HG03097 (cell line): ENCODE results near the gene SUSD2.
"Not testable (repeated sequence)": the region's sequence is repeated elsewhere in the genome, so short reads cannot be mapped to it uniquely, and the experiment has no call there.

ENCODE experiments used
- ATAC-seq: cut with Tn5 transposase; IDR thresholded peaks from one replicate; pipeline ENCODE4 v1.9.1; 2021; ENCODE audit not compliant: unreplicated experiment, low FRiP score

Gene SUSD2

DNA sequence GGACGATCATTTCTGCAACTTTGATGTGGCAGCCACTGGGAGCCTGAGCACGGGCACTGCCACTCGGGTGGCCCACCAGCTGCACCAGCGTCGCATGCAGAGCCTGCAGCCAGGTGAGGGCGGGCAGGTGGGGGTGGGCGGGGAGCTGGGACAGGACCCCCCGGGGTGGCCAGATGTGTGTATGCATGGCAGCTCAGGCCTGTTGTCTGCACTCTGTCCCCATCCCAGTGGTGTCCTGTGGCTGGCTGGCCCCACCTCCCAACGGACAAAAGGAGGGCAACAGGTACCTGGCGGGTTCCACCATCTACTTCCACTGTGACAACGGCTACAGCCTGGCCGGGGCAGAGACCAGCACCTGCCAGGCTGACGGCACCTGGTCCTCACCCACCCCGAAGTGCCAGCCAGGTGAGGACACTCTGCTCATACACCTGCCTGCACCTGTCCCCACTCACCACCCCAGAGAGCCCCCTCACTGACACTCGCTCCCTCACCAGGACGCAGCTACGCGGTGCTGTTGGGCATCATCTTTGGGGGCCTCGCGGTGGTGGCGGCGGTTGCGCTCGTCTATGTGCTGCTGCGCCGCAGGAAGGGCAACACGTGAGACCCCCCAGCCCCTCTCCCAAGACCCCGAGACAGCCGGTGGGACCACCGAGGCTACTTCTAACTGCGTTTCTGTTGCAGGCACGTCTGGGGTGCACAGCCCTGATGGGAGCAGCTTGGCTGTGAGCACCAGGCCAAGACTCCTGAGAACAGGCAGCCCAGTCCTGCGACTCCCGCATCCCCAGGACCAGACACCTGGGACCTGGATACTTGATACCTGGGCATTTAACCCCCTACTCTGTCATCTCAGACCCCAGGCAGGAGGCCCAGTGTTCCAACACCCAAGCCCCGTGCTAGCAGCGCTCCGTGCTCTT is 6.7 kb downstream of the SUSD2 start:
- no peak for ATAC-seq

DNA sequence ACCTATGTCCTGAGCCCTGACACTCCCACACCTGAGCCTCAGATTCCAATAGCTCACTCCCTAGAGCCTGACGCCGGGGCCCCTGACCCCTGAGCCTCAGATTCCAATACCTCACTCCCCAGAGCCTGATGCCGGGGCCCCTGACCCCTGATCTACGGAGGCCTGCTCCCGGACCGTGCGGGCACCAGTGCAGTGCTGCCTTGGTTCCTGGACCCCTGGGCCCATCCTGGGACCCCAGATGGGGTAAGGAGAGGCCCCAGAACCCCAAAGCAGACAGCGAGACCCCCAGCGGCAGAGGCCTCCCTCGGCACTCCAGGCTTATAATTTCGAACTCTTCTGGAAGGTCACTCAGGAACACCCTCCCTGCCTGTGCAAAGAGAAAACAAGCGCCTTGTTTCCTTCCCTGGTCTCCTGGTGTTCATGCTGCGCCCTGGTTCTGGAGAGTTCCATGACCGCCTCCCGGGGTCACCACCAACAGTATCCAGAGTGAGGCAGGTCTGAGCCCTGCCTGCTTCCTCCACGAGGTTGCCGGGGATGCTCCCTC is 7.5 kb downstream of the SUSD2 start:
- no peak for ATAC-seq

DNA sequence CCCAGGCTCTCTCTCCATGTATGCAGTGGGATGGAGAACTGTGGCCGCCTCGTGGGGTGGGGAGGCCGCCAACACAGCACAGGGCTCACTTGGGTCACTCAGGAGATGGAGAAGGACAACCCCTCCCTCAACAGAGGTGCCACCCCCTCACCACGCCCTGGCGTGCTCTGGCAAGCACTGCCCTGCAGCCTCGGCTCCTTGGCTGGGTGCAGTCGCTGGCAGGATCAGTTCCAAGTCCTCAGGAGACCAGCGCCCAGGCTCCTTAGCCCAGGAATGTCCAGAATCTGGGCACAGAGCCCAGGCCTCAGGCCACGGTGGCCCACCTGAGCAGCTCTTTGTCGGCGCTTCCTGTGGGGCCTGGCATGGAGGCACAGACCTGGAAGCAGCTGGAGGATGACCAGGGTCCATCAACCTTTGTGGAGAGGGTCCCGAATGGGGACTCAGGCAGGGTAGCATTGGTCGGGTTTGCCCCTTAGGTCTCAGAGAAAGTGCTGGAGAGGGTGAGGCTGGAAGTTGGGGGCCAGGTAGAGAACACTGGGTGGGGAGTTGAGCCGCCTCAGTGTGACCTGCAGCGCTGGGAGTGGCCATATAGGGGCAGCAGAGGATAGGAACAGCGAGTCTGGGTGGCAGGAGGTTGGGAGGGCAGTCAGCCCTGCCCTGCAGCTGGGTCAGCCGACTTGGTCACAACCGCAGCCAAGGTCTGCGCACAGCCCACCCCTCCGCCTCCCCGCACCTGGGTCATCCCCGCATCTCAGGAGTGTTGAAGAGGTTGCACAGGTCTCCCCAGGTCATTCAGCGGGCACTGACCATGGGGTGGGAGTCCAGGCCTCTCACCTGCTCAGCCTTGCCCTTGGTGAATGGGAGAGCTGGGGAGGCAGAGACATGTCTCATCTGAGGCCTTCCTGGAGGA is 8.2 kb downstream of the SUSD2 start:
- no peak for ATAC-seq

DNA sequence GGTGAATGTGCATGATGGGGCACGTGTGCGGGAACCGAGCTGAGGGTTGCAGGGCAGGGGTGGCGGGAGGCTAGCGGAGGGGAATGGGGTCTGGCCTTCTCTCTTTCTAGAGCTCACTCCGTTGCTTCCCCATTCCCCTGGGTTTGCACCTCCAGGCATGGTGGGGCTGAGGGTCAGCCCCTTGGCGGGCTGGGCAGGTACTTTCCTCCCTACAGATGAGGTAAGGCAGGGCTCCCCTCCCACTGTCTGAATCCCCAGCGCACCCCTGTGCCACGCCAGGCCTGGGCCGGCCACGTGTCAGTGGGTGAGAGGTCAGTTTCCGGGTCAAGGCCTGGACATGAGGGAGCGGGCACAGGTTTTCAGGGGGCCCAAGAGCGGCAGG is 8.9 kb downstream of the SUSD2 start:
- ATAC-seq = no peak

DNA sequence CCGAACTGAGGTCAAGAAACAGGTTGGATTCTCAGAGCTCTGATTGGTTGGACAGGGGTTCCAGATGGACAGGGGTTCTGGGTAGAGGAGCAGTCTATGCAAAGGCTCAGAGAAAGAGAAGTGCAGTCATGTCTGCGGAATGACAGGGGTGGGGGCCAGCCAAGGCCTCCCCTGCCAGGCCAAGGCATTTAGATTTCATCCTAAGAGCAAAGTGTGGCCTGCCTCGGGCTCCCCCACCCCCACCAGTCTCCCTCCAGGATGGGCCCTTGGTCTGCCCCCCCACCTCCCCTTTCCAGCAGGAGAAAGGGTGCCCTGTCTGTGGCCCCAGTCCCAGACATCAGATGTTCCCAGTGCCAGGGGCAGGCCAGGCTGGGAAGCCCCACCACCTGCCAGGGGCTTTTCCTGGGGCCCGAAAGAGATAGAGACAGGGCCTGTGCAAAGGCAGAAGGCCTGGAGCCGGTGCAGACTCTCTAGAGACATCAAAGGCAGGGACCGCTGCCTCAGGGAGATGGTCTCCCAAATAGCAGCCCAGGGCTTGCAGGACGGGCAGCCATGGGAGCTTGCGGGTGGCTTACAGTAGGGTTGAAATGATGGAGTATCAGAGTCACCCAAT is 9.4 kb downstream of the SUSD2 start:
- no peak for ATAC-seq

DNA sequence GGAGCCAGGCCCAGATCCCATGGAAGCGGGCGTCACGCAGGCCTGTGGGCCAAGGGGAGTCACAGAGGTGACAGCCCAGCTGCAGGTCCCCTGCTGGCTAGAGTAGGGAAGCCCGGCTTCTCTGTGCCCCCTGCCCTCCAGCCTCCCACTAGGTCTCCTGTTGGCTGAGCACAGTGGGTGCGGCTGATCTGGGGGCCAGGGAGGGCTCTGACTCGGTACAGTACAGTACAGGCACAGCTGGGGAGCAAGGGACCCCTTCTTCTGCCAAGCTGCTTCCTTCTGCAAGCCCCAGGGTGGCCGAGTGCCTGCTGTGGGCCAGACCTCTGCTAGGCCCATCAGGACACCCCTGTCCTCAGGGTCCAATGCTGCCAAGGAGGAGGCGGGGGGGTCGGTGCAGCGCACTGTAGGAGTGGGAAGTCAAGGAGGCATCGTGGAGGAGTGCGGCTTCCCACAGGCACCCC is 10.1 kb downstream of the SUSD2 start:
- ATAC-seq = no peak

DNA sequence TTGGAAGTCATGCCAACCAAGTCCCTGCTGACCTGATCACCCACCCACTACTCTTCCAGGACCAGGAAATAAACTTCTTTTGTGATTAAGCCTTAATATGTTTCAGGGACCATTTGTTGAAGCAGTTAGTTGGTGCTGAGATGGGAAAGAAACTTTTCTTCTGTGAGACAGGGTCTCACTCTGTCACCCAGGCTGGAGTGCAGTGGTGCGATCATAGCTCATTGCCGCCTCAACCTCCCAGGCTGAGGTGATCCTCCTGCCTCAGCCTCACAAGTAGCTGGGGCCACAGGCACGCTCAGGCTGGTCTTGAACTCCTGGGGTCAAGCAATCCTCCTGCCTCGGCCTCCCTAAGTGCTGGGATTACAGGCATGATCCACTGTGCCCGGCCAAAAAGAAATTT is 10.6 kb downstream of the SUSD2 start:
- ATAC-seq = no peak

DNA sequence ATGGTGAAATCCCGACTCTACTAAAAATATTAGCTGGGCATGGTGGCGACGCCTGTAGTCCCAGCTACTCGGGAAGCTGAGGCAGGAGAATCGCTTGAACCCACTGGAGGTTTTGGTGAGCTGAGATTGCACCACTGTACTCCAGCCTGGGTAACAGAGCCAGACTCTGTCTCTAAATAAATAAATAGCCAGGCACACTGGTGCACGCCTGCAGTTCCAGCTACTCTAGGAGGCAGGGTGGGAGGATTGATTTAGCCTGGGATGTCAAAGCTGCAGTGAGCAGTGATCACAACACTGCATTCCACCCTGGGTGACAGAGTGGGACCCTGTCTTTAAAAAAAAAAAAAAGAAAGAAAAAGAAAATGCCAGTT is 17.4 kb downstream of the SUSD2 start:
- ATAC-seq = no peak

DNA sequence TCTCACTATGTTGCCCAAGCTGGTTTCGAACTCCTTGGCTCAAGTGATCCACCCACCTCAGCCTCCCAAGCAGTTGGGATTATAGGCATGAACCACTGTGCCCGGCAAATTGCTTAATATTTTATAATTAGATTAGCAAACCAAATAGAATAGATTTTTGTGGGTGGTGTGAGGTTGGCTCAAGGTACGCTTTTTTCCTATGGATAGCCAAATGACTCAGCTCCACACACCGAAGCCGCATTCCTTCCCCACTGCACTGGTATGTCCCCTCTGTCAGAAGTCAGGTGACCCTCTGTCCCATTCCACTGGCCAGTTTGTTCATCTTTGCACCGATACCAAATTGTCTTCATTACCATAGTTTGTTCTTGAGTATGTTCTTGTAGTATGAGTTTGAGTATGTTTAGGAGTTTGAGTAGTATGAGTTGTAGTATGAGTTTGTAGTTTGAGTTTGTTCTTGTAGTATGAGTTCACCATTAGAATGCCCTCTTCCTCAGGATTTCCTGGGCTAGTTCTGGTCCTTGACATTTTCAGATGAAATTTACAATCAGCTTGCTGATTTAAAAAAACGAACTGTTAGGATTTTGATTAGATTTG is 19.4 kb downstream of the SUSD2 start:
- no peak for ATAC-seq

DNA sequence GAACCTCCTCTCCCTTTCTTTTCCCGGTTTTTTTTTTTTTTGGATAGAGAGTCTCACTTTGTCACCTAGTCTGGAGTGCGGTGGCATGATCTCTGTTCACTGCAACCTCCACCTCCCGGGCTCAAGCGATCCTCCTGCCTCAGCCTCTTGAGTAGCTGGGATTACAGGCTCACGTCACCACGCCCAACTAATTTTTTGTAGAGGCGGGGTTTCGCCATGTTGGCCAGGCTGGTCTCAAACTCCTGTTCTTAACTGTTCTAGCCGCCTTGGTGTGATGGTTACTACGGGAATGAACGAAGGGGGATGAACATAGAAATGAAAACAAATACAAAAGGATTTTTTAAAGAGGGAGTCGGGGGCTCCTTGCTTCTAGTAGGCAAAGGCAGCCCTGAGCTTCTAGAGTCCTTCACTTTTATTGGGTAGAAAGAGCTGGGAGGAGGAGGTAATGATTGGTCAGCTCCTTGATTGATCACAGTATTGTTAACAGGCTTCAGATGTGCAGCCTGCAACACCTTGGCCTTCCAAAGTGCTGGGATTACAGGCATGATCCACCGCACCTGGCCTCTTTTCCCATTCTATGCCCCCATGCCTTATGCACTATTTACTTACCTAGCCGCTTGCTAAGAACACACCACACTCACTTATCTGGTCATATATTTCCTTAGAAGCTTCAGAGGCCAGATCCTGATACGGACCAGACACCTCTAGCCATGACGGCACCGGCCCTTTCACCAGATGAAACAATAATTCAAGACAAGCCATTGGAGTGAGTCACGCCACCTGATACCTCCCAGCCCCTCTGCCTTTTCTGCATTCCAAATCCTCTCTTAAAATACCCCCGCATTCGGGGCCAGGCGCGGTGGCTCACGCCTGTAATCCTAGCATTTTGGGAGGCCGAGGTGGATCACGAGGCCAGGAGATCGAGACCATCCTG is 20.7 kb downstream of the SUSD2 start:
- ATAC-seq = no peak

DNA sequence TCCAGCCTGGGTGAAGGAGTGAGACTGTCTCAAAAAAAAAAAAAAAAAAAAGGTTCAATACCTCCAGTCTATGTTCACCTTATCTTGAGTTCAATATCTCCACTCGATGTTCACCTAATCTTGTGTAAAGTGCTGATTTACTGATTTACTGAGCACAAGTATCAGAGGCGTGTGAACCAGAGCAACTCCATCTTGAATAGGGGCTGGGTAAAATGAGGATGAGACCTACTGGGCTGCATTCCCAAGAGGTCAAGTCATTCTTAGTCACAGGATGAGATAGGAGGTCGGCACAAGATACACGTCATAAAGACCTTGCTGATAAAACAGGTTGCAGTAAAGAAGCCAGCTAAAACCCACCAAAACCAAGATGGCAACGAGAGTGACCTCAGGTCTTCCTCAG is 22.6 kb downstream of the SUSD2 start:
- ATAC-seq = not testable (repeated sequence)

DNA sequence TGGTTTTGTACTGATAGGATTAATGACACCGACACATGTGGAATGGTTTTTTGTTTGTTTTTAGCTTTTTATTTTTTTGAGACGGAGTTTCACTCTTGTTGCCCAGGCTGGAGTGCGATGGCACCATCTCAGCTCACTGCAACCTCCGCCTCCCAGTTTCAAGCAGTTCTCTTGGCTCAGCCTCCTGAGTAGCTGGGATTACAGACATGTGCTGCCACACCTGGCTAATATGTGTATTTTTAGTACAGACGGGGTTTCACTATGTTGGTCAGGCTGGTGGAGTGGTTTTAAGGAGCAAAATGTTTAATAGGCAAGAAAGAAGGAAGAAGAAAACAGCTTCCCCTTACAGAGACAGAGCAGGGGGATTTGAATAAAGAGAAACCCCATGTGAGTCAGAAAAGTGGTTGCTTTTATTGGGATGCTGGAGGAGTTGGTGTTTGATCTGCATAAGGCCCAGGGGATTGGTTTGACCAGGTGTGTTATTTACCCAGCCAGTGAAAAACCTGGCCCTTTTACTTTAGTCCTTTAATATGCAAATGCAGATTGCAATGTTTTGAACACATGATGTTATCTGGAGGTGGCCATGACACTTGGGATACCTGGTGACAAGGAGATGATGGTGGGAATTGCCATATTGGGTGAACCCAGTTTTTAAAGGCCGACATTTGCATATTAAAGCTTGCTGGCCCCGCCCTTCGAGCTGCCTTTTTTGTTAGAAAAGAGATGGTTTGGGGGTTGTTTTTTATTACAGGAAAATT is 24.3 kb downstream of the SUSD2 start:
- ATAC-seq = no peak

DNA sequence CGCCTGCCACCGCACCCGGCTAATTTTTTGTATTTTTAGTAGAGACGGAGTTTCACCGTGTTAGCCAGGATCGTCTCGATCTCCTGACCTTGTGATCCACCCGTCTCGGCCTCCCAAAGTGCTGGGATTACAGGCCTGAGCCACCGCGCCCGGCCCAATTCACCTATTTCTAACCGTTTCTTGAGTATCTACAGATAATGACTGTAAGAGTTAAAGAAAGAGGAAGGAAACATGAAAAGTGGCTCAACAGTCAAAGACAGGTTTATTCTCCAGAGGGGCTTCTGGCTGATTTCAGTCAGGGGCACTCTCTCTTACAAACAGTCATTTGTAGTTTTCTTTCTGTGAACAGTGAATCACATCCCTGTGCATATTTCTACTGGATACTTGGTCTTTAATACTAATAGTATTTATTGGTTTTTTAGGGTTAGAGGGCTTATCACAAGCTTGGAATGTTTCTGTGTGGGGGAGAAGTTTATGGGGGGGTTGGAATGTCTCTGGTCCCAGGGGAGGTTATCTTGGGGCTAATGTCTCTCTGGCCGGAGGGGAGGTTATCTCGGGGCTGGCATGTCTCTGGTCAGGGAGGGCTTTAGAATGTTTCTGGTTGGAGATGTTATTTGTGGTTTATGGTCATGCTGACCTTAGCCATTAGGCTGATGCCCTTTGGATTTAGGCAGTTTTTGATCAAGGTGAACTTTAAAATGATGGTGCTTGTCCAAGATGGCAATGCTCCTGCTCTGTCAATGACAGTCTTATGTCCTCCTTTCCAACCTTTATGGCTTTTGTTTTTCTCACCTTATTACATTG is 25.4 kb downstream of the SUSD2 start:
- not testable (repeated sequence) for ATAC-seq

DNA sequence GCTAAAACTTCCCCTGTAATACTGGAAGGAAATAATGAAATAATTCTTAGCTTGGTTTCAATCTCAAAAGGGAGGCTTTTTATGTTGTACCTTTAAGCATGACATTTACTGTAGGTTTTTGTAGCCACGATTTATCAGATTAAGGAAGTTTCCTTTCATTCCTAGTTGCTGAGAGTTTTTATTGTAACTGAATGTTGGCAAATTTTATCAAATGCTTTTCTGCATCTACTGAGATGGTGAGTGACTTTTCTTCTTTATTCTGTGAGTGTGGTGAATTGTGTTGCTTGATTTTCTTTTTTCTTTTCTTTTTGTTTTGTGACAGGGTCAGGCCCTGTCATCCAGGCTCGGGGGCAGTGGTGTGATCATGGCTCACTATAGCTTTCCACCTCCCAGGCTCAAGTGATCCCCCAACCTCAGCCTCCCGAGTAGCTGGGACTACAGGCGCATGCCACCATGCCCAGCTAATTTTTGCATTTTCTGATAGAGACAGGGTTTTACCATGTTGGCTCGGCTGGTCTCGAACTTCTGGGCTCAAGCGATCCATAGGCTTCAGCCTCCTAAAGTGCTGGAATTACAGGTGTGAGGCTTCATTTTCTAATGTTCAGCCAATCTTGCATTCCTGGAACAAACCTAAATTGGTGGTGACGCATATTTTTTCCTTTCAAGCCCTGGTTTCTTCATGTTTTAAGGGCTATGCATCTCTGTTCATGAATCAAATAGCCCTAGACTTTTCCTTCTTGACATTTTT is 26.2 kb downstream of the SUSD2 start:
- no peak for ATAC-seq

DNA sequence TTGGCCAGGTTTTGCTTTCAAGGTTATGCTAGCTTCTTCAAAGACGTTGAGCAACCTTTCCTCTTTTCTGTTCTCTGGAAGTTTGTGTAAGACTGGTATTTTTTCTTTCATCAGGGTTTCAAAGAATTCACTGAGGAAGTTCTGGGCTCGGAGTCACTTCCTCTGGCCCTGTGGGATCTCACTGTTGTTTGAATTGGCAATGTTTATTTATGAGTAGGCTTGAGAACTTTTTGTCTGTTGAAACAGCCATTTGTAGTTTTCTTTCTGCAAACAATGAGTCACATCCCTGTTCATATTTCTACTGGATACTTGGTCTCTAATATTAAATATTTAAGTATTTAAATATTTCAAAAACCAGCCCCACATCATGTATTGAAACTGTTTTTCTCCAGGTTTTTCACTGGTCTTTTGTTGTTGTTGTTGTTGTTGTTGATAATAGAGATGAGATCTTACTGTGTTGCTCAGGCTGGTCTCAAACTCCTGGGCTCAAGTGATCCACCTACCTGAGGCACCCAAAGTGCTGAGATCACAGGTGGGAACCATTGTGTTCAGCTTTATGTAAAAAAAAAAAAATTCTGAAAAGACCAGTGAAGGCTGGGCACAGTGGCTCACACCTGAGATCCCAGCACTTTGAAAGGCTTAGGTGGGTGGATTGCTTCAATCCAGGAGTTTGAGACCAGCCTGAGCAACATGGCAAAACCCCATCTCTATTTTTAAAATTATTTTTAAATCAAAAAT is 26.9 kb downstream of the SUSD2 start:
- ATAC-seq = no peak

DNA sequence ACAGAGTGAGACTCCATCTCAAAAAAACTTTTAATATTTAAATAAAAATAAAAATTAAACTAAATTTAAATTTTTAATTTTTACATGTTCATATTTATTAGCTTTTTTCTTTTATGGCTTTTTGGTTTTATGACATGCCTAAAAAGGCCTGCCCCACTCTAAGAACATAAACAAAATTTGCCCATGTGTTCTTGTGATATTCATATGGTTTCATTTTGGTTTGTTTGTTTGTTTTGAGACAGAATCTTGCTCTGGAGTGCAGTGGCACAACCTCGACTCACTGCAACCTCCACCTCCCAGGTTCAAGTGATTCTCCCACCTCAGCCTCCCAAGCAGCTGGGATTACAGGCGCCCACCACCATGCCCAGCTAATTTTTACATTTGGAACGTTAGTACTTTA is 27.7 kb downstream of the SUSD2 start:
- no peak for ATAC-seq

DNA sequence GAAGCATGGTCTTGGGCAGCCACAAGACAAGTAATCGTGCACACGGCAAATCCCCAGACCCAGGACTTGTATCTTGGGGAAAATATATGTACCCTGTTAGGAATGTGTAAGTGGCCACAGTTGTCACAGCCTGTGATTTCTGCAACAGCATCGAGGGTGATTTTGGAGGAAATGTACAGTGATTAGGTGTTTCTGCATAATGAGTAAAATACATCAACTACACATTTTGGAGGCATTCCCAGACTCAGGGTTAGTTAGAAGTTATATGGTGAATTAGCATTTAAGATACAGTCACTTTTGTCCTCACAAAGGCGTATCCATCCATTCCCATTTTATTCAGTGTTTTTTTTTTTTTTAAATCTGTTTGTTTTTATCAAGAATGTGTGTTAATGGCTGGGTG is 28.4 kb downstream of the SUSD2 start:
- ATAC-seq = no peak
